Neural cell (in vitro differentiated cells): ENCODE data around the gene LRCH1. TPM values are rescaled to one million over a fixed set of nuclear protein-coding genes. Genes with fewer than 3 reads are reported as not detected.

ENCODE experiments used
- H2AFZ ChIP-seq: fragments of 200-600, 300-800 bp; sonication (generic), shearing (Covaris generic); 2 replicates; pipeline ENCODE4 v1.6.0; 2014; ENCODE audit warnings: low read depth, mild to moderate bottlenecking, antibody characterized with exemption, low read length, moderate library complexity
- H3F3A ChIP-seq: fragments of 200-600 bp; shearing (Covaris generic); 2 replicates; pipeline ENCODE4 v1.6.1; 2016; ENCODE audit warnings: mild to moderate bottlenecking, moderate library complexity, mixed read lengths, antibody characterized with exemption, low read length; ENCODE audit not compliant: insufficient read depth, poor library complexity, severe bottlenecking
- H3K27ac ChIP-seq: fragments of 200-600, 300-800 bp; sonication (generic), shearing (Covaris generic); 2 replicates; pipeline ENCODE4 v1.5.1; 2014; ENCODE audit warnings: mild to moderate bottlenecking, low read length, moderate library complexity
- H3K27me3 ChIP-seq: fragments of 300-800, 200-600 bp; sonication (generic), shearing (Covaris generic); 2 replicates; pipeline ENCODE4 v1.6.0; 2014; ENCODE audit warnings: mild to moderate bottlenecking, low read depth, low read length, moderate library complexity; ENCODE audit not compliant: insufficient read depth
- H3K36me3 ChIP-seq: fragments of 300-800, 200-600 bp; sonication (generic), shearing (Covaris generic); 2 replicates; pipeline ENCODE4 v1.5.1; 2014; ENCODE audit warnings: mild to moderate bottlenecking, antibody characterized with exemption, low read length, moderate library complexity; ENCODE audit not compliant: insufficient read depth
- H3K4me2 ChIP-seq: fragments of 300-800, 200-600 bp; sonication (generic), shearing (Covaris generic); 2 replicates; pipeline ENCODE4 v1.6.0; 2014; ENCODE audit warnings: mild to moderate bottlenecking, low read length
- H3K4me3 ChIP-seq: fragments of 300-800, 200-600 bp; sonication (generic), shearing (Covaris generic); 2 replicates; pipeline ENCODE4 v1.5.1; 2014; ENCODE audit warnings: mild to moderate bottlenecking, low read length, moderate library complexity
- H3K79me2 ChIP-seq: fragments of 200-600 bp; shearing (Covaris generic); replicated peaks from 2 replicates; pipeline ENCODE4 v1.6.0; 2014; ENCODE audit warnings: mild to moderate bottlenecking, low read length, moderate library complexity; ENCODE audit not compliant: insufficient read depth
- H3K9ac ChIP-seq: fragments of 300-800, 200-600 bp; sonication (generic), shearing (Covaris generic); 2 replicates; pipeline ENCODE4 v1.6.1; 2016; ENCODE audit warnings: mild to moderate bottlenecking, low read length, mixed read lengths
- H3K9me2 ChIP-seq: fragments of 200-600 bp; shearing (Covaris generic); 2 replicates; pipeline ENCODE4 v1.6.1; 2016; ENCODE audit warnings: mild to moderate bottlenecking, low read length, mixed read lengths; ENCODE audit not compliant: insufficient read depth
- H3K9me3 ChIP-seq: fragments of 200-600, 300-800 bp; sonication (generic), shearing (Covaris generic); 2 replicates; pipeline ENCODE4 v1.6.1; 2016; ENCODE audit warnings: mild to moderate bottlenecking, mixed run types, low read length, moderate library complexity, mixed read lengths
- H4K20me1 ChIP-seq: fragments of 200-600 bp; shearing (Covaris generic); 2 replicates; pipeline ENCODE4 v1.6.1; 2016; ENCODE audit warnings: mild to moderate bottlenecking, mixed run types; ENCODE audit not compliant: insufficient read depth
- CTCF ChIP-seq: fragments of 450-650 bp; IDR thresholded peaks from 2 replicates; pipeline ENCODE4 v1.5.1; 2014; ENCODE audit warnings: antibody characterized with exemption, mild to moderate bottlenecking, moderate library complexity; ENCODE audit not compliant: poor library complexity, severe bottlenecking
- EP300 ChIP-seq: fragments of 450-650 bp; conservative IDR thresholded peaks from 2 replicates; pipeline ENCODE4 v1.6.1; 2014; ENCODE audit warnings: antibody characterized with exemption, mild to moderate bottlenecking, moderate library complexity; ENCODE audit not compliant: poor library complexity, severe bottlenecking
- EZH2 ChIP-seq: fragments of 200-600, 300-800 bp; shearing (Covaris generic), sonication (generic); IDR thresholded peaks from 2 replicates; pipeline ENCODE4 v1.6.1; 2014; ENCODE audit warnings: antibody characterized with exemption, low read length, borderline replicate concordance, mild to moderate bottlenecking; ENCODE audit not compliant: insufficient read depth, poor library complexity, severe bottlenecking
- MXI1 ChIP-seq: fragments of 450-650 bp; conservative IDR thresholded peaks from 2 replicates; pipeline ENCODE4 v1.6.1; 2014; ENCODE audit warnings: antibody characterized with exemption, mild to moderate bottlenecking; ENCODE audit not compliant: poor library complexity, severe bottlenecking
- POLR2AphosphoS5 ChIP-seq: IDR thresholded peaks from 2 replicates; pipeline ENCODE4 v1.6.1; 2012
- RAD21 ChIP-seq: fragments of 450-650 bp; conservative IDR thresholded peaks from 2 replicates; pipeline ENCODE4 v1.6.1; 2014; ENCODE audit warnings: antibody characterized with exemption, mild to moderate bottlenecking, moderate library complexity
- SMC3 ChIP-seq: fragments of 450-650 bp; conservative IDR thresholded peaks from 2 replicates; pipeline ENCODE4 v1.6.1; 2014; ENCODE audit warnings: antibody characterized with exemption, mild to moderate bottlenecking, moderate library complexity; ENCODE audit not compliant: poor library complexity
- TAF1 ChIP-seq: IDR thresholded peaks from 2 replicates; pipeline ENCODE4 v1.6.1; 2012; ENCODE audit warnings: low read depth
- polyA plus RNA-seq: library from polyadenylated mRNA; depleted of rRNA; stranded (reverse); fragments of >200 nt; gene quantifications from 2 replicates; pipeline ENCODE4 v1.2.3, GENCODE V29; 2014
- TF ChIP-seq, protein P1 (sequence below): IDR thresholded peaks from 2 replicates; pipeline ENCODE4 v1.6.1; 2012; ENCODE audit warnings: borderline replicate concordance

Gene LRCH1
- polyA plus RNA-seq, 1 donor from 2014 or later, result 15.4 TPM

DNA sequence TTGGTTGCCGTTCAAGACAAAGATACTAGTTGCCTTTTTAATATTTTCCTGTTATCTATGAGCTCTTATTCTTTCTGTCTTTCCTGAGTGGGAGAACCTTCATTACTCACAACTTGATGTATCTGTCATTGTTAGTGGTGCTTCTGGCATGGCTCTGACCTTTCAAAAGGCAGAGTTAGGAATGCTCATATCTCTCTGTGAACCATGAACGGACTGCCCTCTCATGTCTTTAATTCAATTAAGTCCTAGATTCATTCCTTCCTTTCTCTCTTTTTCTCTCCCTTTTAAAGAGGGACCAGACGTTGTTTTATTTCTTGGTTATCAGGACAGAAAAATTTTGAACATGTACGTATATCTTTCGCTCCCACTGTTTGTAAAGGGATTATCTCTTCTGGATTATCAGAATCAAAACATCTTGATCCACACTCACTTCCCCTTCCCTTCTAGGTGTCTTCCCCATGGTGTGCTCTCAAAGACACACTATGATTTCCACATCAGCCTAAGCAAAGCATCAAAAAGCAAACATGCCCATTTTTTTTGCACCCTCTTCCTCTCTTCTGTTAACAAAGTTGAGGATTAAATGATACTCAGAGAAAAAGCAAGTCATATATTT is 90.3 kb downstream of the LRCH1 start:
- TF ChIP-seq CTCF, result no peak
- TF ChIP-seq RAD21, result no peak
- TF ChIP-seq, protein P1, sequence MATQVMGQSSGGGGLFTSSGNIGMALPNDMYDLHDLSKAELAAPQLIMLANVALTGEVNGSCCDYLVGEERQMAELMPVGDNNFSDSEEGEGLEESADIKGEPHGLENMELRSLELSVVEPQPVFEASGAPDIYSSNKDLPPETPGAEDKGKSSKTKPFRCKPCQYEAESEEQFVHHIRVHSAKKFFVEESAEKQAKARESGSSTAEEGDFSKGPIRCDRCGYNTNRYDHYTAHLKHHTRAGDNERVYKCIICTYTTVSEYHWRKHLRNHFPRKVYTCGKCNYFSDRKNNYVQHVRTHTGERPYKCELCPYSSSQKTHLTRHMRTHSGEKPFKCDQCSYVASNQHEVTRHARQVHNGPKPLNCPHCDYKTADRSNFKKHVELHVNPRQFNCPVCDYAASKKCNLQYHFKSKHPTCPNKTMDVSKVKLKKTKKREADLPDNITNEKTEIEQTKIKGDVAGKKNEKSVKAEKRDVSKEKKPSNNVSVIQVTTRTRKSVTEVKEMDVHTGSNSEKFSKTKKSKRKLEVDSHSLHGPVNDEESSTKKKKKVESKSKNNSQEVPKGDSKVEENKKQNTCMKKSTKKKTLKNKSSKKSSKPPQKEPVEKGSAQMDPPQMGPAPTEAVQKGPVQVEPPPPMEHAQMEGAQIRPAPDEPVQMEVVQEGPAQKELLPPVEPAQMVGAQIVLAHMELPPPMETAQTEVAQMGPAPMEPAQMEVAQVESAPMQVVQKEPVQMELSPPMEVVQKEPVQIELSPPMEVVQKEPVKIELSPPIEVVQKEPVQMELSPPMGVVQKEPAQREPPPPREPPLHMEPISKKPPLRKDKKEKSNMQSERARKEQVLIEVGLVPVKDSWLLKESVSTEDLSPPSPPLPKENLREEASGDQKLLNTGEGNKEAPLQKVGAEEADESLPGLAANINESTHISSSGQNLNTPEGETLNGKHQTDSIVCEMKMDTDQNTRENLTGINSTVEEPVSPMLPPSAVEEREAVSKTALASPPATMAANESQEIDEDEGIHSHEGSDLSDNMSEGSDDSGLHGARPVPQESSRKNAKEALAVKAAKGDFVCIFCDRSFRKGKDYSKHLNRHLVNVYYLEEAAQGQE, result no peak
- no peak for TF ChIP-seq EP300
- TF ChIP-seq EZH2, result no peak
- TF ChIP-seq MXI1, result no peak
- TF ChIP-seq SMC3, result no peak
- TF ChIP-seq POLR2AphosphoS5, result no peak
- no peak for TF ChIP-seq TAF1
- H3K9me3 ChIP-seq, result no peaks in the 10 kb centered on the region
- no peak overlapping the region for H2AFZ ChIP-seq
- no peaks in the 10 kb centered on the region for H4K20me1 ChIP-seq
- H3F3A ChIP-seq, result no peaks in the 10 kb centered on the region
- no peaks in the 10 kb centered on the region for H3K36me3 ChIP-seq
- H3K4me3 ChIP-seq, result no peak overlapping the region
- no peak overlapping the region for H3K4me2 ChIP-seq
- H3K27ac ChIP-seq, result no peak overlapping the region
- H3K9me2 ChIP-seq, result no peaks in the 10 kb centered on the region
- no peak overlapping the region for H3K9ac ChIP-seq
- no peaks in the 10 kb centered on the region for H3K79me2 ChIP-seq
- no peaks in the 10 kb centered on the region for H3K27me3 ChIP-seq

DNA sequence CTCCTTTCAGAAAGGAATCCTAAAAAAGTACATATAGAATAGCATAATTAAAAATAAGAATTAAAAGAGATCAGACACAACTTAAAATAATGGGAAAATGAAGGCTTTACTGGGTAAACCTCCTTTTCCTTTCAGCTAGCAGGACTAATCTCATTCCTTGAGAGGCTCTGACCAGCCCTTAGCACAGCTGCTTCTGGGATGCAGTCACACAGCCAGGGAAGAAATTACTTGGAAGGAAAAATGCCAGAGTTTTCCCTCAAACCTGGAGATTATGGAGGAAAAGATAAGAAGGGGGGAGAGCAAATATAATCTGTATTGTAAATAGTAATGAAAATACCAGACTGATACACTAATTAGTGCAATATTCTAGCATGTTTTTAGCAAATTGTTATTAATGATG is 91.8 kb downstream of the LRCH1 start:
- no peak overlapping the region for H3K4me2 ChIP-seq
- H4K20me1 ChIP-seq, result no peaks in the 10 kb centered on the region
- H3K9me3 ChIP-seq, result no peaks in the 10 kb centered on the region
- no peaks in the 10 kb centered on the region for H3F3A ChIP-seq
- H3K27me3 ChIP-seq, result no peaks in the 10 kb centered on the region
- no peak overlapping the region for H2AFZ ChIP-seq
- no peak overlapping the region for H3K9ac ChIP-seq
- no peak overlapping the region for H3K27ac ChIP-seq
- TF ChIP-seq SMC3 (no peak), POLR2AphosphoS5 (no peak), TAF1 (no peak), CTCF (no peak), RAD21 (no peak), EZH2 (no peak), MXI1 (no peak), EP300 (no peak)
- TF ChIP-seq, protein P1, result no peak
- no peaks in the 10 kb centered on the region for H3K36me3 ChIP-seq
- H3K4me3 ChIP-seq, result no peak overlapping the region
- H3K79me2 ChIP-seq, result no peaks in the 10 kb centered on the region
- no peaks in the 10 kb centered on the region for H3K9me2 ChIP-seq
